Skeletal muscle cell (primary cell): ENCODE data around the gene ZNF669.

Source experiments
- DNase-seq: peaks from one replicate; pipeline ENCODE4 v3.0.0-alpha.2; 2010; ENCODE audit warnings: low read depth
- H3K4me3 ChIP-seq: 2 replicates; pipeline ENCODE4 v1.5.1; 2011; ENCODE audit warnings: low read depth, mild to moderate bottlenecking, control low read depth, low read length, moderate library complexity

The ZNF669 gene

GRCh38 chr1:247078258-247079140, 25.7 kb downstream of the ZNF669 start, which contains the start of gene ZNF670:
TSS of gene ZNF670 (minus strand) at chr1:247078811. CDS start at chr1:247078596, 215 bp downstream.
- DNase-seq, result peak; percentile 75
- H3K4me3 ChIP-seq, result peak within 1 kb of the TSS; percentile 77

- H3K4me3 ChIP-seq, result peak overlapping the region; percentile 77
- no peak for DNase-seq
Observed at GRCh38 chr1:247077876-247078257, 26.3 kb downstream of the ZNF669 start.

GRCh38 chr1:247077213-247077612, 26.9 kb downstream of the ZNF669 start:
- DNase-seq, result no peak
- H3K4me3 ChIP-seq, result no peak overlapping the region

- no peak for DNase-seq
- H3K4me3 ChIP-seq, result no peak overlapping the region
Observed at GRCh38 chr1:247070645-247071044, 33.5 kb downstream of the ZNF669 start.

GRCh38 chr1:247064304-247064703, 39.9 kb downstream of the ZNF669 start:
- DNase-seq, result no peak
- H3K4me3 ChIP-seq, result no peak overlapping the region

- DNase-seq, result no peak
- no peak overlapping the region for H3K4me3 ChIP-seq
Observed at GRCh38 chr1:247060771-247061170, 43.4 kb downstream of the ZNF669 start.

GRCh38 chr1:247056071-247056470, 48.1 kb downstream of the ZNF669 start:
- H3K4me3 ChIP-seq, result no peak overlapping the region
- peak; percentile 22 for DNase-seq

GRCh38 chr1:247054992-247055415, 49.2 kb downstream of the ZNF669 start:
- no peak overlapping the region for H3K4me3 ChIP-seq
- DNase-seq, result peak; percentile 53
